Activated CD4-positive, CD25-positive, alpha-beta regulatory T cell (primary cell): ENCODE results near the gene FOSL2.
A peak's percentile ranks its signal among the peaks of the same experiment; 100 is the strongest.

ENCODE experiments used
- DNase-seq, 4 experiments: peaks; one replicate each; lab custom pipeline; 2025; lab: John Stamatoyannopoulos, UW

FOSL2 gene

GRCh38 chr2:28375236-28375635, 17.4 kb upstream of the FOSL2 start:
- DNase-seq = no peak

GRCh38 chr2:28375742-28376631, 16.7 kb upstream of the FOSL2 start:
- no peak for DNase-seq

- no peak for DNase-seq
Observed at GRCh38 chr2:28377195-28377816, 15.4 kb upstream of the FOSL2 start.

GRCh38 chr2:28377984-28378678, 14.5 kb upstream of the FOSL2 start:
- no peak for DNase-seq

GRCh38 chr2:28378679-28379584, 13.7 kb upstream of the FOSL2 start:
- no peak for DNase-seq

GRCh38 chr2:28380219-28380618, 12.4 kb upstream of the FOSL2 start:
- no peak for DNase-seq

GRCh38 chr2:28381225-28382180, 11.2 kb upstream of the FOSL2 start:
- no peak for DNase-seq

GRCh38 chr2:28382755-28383154, 9.9 kb upstream of the FOSL2 start:
- DNase-seq = no peak

GRCh38 chr2:28387082-28387960, 5.3 kb upstream of the FOSL2 start:
- no peak for DNase-seq

- DNase-seq = no peak
Observed at GRCh38 chr2:28389399-28390240, 3.0 kb upstream of the FOSL2 start.

- peak; percentile 57 to 70 (median 62) for DNase-seq
Observed at GRCh38 chr2:28390241-28390745, 2.4 kb upstream of the FOSL2 start.

GRCh38 chr2:28390746-28391563, 1.7 kb upstream of the FOSL2 start:
- no peak for DNase-seq

- peak; percentile 30 to 63 (median 46) for DNase-seq
Observed at GRCh38 chr2:28391564-28392296, 928 bp upstream of the FOSL2 start.

- DNase-seq = peak in 2 of 4 experiments; percentile 28 to 32
Observed at GRCh38 chr2:28393114-28393836, 617 bp downstream of the FOSL2 start.

- DNase-seq = no peak
Observed at GRCh38 chr2:28394331-28394877, 1.7 kb downstream of the FOSL2 start.

GRCh38 chr2:28394997-28395333, 2.3 kb downstream of the FOSL2 start:
- no peak for DNase-seq
